Activated T-helper 2 cell treated with anti-CD3 and anti-CD28 coated beads, Interferon-gamma antibody, Interleukin-2, Interleukin-4, amounts not matched to agents 10 μg/mL and 5 μg/mL and 100 μg/mL, durations not matched to agents 14 hours and 24 hours and 36 hours (primary cell): ENCODE measurements around the gene CASP10. TPM values are rescaled to one million over a fixed set of nuclear protein-coding genes. Genes with fewer than 3 reads are reported as not detected.
"Not testable (repeated sequence)": the region's sequence is repeated elsewhere in the genome, so short reads cannot be mapped to it uniquely, and the experiment has no call there.

Experiments used
- DNase-seq: peaks from one replicate; pipeline ENCODE4 v3.0.0; 2021; ENCODE audit warnings: low spot score
- H3K27ac Mint-ChIP-seq: one replicate; pipeline ENCODE4 v1.8.0; 2021; ENCODE audit warnings: mixed read lengths
- H3K27me3 Mint-ChIP-seq: one replicate; pipeline ENCODE4 v1.8.0; 2021; ENCODE audit warnings: low read depth, mixed read lengths
- H3K36me3 Mint-ChIP-seq: one replicate; pipeline ENCODE4 v1.8.0; 2021; ENCODE audit warnings: low read depth, mixed read lengths
- H3K4me1 Mint-ChIP-seq: one replicate; pipeline ENCODE4 v1.8.0; 2021; ENCODE audit warnings: low read depth, mixed read lengths
- H3K4me3 Mint-ChIP-seq: one replicate; pipeline ENCODE4 v1.8.0; 2021; ENCODE audit warnings: low read depth, mild to moderate bottlenecking, moderate library complexity, mixed read lengths
- H3K9me3 Mint-ChIP-seq: one replicate; pipeline ENCODE4 v1.8.0; 2021; ENCODE audit warnings: mixed read lengths
- intact Hi-C: fragments of 100-400 bp; cut with micrococcal nuclease; formaldehyde crosslinking; loops from one replicate; pipeline ENCODE4 v1.15.1; 2023
- total RNA-seq: library from RNA; stranded (reverse); gene quantifications from 2 replicates; pipeline ENCODE4 v1.2.3, GENCODE V29; 2022

The CASP10 gene
- total RNA-seq, 1 donor from 2014 or later: 14.3 TPM

DNA sequence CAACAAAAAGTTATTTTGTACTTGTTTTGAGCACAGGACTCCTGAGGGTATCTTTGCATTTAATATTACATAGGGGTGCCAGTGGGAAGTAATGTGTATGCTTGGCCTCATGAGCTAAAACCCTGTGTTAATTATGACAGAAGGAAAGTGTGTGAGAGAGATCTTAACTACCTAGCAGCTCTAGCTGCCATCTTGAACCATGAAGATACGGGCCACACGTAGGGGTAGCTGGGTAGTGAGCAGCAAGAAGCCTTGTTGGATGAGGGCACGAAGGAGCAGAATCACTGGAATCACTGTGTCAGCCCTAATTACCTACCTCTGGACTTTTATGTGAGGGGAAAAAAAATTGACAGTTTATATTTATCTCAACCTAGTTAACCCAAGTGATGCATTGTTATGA is 15.4 kb upstream of the CASP10 start:
- H3K27me3 Mint-ChIP-seq: peaks cover 4% of the 10 kb centered on the region
- intact Hi-C loops: no loop called here
- H3K4me1 Mint-ChIP-seq: no peaks in the 10 kb centered on the region
- no peak overlapping the region for H3K4me3 Mint-ChIP-seq
- peaks cover 59% of the 10 kb centered on the region for H3K36me3 Mint-ChIP-seq
- no peak overlapping the region for H3K27ac Mint-ChIP-seq
- peaks cover 7% of the 10 kb centered on the region for H3K9me3 Mint-ChIP-seq
- no peak for DNase-seq

DNA sequence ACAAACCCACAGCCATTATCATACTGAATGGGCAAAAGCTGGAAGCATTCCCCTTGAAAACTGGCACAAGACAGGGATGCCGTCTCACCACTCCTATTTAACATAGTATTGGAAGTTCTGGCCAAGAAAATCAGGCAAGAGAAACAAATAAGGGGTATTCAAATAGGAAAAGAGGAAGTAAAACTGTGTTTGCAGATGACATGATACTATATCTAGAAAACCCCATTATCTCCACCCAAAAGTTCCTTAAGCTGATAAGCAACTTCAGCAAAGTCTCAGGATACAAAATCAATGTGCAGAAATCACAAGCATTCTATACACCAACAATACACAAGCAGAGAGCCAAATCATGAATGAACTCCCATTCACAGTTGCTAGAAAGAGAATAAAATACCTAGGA is 14.4 kb upstream of the CASP10 start:
- H3K27ac Mint-ChIP-seq, DNase-seq, intact Hi-C loops, H3K27me3 Mint-ChIP-seq, H3K9me3 Mint-ChIP-seq, H3K4me3 Mint-ChIP-seq, H3K4me1 Mint-ChIP-seq: not testable (repeated sequence)
- peaks cover 50% of the 10 kb centered on the region for H3K36me3 Mint-ChIP-seq

DNA sequence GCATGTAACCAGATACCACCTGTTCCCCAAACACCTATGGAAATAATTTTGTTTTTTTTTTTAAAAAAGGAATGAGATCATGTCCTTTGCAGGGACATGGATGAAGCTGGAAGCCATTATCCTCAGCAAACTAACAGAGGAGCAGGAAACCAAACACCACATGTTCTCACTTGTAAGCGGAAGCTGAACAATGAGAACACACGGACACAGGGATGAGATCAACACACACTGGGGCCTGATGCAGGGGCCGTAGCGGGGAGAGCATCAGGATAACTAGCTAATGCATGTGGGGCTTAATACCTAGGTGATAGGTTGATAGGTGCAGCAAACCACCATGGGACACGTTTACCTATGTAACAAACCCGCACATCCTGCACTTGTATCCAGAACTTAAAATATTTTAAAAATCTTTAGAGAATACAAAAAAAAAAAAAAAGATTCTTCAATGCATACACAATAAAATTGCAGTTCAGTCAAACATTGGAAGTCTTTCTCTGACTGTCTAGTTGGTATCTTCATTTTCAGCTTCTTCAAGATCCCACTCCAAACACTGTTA is 11.6 kb upstream of the CASP10 start:
- intact Hi-C loops: no loop called here
- peaks cover 26% of the 10 kb centered on the region for H3K36me3 Mint-ChIP-seq

DNA sequence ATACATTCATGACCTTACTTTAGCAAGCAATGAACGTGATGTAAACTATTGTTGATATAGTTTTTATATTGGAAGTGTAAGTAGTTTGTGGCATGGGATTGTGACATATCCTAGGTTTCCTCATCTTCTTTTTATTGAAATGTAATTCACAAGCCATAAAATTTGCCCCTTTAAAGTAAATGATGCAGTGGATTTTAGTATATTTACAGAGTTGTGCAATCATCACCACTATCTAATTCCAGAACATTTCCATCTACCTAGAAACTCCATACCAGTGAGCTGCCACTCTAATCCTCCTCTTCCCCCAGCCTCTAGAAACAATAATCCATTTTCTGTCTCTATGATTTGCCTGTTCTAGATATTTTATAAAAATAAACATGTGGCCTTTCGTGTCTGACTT is 10.7 kb upstream of the CASP10 start:
- no peak for DNase-seq
- Mint-ChIP-seq H3K4me1 (peaks cover 8% of the 10 kb centered on the region), H3K4me3 (no peak overlapping the region), H3K36me3 (peaks cover 17% of the 10 kb centered on the region), H3K9me3 (peaks cover 7% of the 10 kb centered on the region), H3K27ac (no peak overlapping the region), H3K27me3 (peaks cover 4% of the 10 kb centered on the region)
- intact Hi-C loops: no loop called here

More for the DNA sequence above, 11.6 kb upstream of the CASP10 start:
- no peak overlapping the region for H3K27ac Mint-ChIP-seq
- peaks cover 7% of the 10 kb centered on the region for H3K4me1 Mint-ChIP-seq
- no peak for DNase-seq
- H3K9me3 Mint-ChIP-seq: peaks cover 7% of the 10 kb centered on the region
- H3K4me3 Mint-ChIP-seq: no peak overlapping the region
- peaks cover 4% of the 10 kb centered on the region for H3K27me3 Mint-ChIP-seq

DNA sequence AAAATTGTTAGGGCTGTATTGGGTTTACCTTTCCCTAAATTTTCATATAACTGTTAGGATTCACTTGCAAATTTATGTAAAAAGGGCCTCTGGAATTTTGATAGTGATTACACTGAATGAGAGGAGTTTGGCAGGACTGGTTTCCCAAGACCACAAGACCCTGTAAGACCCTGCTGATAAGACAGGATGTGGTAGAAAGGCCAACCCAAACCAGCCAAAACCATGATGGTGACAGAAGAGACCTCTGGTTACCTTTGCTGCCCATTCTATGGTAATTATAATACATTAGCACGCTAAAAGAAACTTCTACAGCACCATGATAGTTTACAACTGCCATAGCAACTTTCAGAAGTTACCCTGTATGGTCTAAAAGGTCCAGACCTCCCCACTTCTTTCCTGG is 8.3 kb upstream of the CASP10 start:
- DNase-seq: no peak
- peaks cover 12% of the 10 kb centered on the region for H3K4me1 Mint-ChIP-seq
- intact Hi-C loops: no loop called here
- no peak overlapping the region for H3K4me3 Mint-ChIP-seq
- peaks cover 2% of the 10 kb centered on the region for H3K27me3 Mint-ChIP-seq
- H3K9me3 Mint-ChIP-seq: no peaks in the 10 kb centered on the region
- H3K36me3 Mint-ChIP-seq: no peaks in the 10 kb centered on the region
- H3K27ac Mint-ChIP-seq: no peak overlapping the region

DNA sequence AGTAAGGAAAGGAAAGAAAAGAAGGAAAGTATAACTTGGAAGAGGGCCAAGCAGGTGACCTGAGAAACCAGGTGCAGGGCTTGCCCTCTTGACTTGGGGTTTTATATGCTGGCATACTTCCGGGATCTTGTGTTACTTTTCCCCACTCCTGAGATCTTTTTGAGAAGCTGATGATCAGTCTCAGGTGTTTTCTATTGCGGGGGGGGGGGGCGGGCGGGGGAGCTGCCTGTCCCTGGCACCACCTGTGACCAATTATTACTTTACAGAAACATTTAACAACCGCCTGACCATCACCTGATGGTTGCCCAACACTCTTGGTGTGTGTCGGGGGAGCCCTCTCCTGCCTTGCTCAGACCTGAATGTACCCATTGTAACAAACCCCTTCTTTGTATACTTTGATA is 6.9 kb upstream of the CASP10 start:
- Mint-ChIP-seq H3K4me3 (no peak overlapping the region), H3K4me1 (peaks cover 17% of the 10 kb centered on the region), H3K36me3 (no peaks in the 10 kb centered on the region), H3K9me3 (no peaks in the 10 kb centered on the region), H3K27me3 (no peaks in the 10 kb centered on the region), H3K27ac (no peak overlapping the region)
- no peak for DNase-seq
- intact Hi-C loops: no loop called here

DNA sequence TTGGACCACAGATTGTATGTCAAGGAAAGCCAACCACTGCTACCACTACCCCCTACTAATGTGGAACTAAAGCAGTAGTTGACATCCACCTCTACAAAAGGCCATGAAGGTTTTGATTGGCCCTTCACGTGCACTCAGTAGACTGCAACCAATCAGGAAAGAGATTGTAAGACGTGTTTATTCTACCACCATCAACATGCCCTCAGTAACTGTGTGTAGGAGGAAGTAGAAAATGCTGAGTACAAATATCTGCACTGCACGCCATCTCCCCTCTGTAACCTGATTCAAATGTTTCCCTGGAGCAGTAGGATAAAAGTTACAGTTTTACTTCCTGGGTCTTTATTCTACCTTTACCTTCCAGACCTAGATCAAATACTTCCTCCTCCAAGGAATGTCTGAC is 2.9 kb upstream of the CASP10 start:
- intact Hi-C loops: loop anchor here (5.0 to 10.0 kb wide), 3 partner anchors 272 to 595 kb away; partner anchors contain the start of genes AOX1, STRADB and TRAK2
- no peak overlapping the region for H3K27ac Mint-ChIP-seq
- DNase-seq: no peak
- H3K4me3 Mint-ChIP-seq: no peak overlapping the region
- H3K9me3 Mint-ChIP-seq: no peaks in the 10 kb centered on the region
- no peaks in the 10 kb centered on the region for H3K27me3 Mint-ChIP-seq
- peaks cover 9% of the 10 kb centered on the region for H3K36me3 Mint-ChIP-seq
- peaks cover 27% of the 10 kb centered on the region for H3K4me1 Mint-ChIP-seq

DNA sequence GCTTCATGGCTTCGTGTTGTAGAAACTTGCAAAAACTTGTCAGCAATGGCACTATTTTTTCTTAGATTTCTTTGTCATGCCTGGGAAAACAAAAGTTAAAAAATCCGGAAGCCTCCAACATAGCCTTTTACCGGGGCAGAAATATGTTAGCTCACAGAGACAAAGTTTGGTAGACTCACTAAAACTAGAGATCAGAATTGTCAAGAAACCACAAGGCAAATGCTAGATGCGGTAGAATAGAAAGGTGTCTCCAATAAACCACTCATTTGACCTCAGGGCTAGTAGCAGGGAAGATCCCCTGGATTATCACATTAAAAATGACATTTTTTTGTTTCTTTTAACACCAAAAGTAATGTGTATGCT is 405 bp downstream of the CASP10 start:
- Mint-ChIP-seq H3K27me3 (no peaks in the 10 kb centered on the region), H3K4me1 (peaks cover 45% of the 10 kb centered on the region), H3K4me3 (peak overlapping the region; percentile 96), H3K27ac (peak overlapping the region; percentile 90), H3K9me3 (peaks cover 1% of the 10 kb centered on the region), H3K36me3 (peaks cover 35% of the 10 kb centered on the region)
- intact Hi-C loops: loop anchor here (1.0 to 10.0 kb wide), 8 partner anchors 11 to 599 kb away; partner anchors contain the start of genes AOX1, CFLAR, STRADB and TRAK2
- DNase-seq: no peak

DNA sequence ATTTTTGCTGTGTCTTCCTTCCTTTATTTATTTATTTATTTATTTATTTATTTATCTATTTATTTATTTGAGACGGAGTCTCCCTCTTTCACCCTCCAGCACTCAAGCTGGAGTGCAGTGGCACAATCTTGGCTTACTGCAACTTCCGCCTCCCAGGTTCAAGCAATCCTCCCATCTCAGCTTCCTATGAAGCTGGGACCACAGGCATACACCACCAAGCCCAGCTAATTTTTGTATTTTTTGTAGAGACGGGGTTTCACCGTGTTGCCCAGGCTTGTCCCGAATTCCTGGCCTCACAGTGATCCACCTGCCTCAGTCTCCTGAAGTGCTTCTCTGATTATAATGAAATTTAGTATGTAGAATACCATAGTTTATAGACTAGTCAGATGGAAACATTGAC is 894 bp downstream of the CASP10 start:
- peak overlapping the region; percentile 93 for H3K27ac Mint-ChIP-seq
- intact Hi-C loops: loop anchor here (1.0 to 10.0 kb wide), 8 partner anchors 10 to 599 kb away; partner anchors contain the start of genes AOX1, CFLAR, STRADB and TRAK2
- H3K27me3 Mint-ChIP-seq, H3K9me3 Mint-ChIP-seq, DNase-seq: not testable (repeated sequence)
- H3K4me1 Mint-ChIP-seq: peaks cover 48% of the 10 kb centered on the region
- H3K4me3 Mint-ChIP-seq: peak overlapping the region; percentile 96
- peaks cover 40% of the 10 kb centered on the region for H3K36me3 Mint-ChIP-seq

DNA sequence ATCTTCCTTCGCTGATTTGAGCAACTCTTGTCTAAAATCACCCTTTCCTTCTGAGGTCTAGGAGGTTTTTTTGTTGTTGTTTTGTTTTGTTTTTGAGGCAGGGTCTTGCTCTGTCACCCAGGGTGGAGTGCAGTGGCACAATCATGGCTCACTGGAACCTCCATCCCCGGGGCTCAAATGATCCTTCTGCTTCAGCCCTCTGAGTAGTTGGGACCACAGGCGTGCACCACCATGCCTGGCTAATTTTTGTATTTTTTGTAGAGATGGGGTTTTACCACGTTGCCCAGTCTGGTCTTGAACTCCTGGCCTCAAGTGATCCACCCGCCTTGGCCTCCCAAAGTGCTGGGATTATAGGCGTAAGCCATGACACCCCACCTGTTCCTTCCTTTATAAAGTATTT is 1.3 kb downstream of the CASP10 start:
- DNase-seq, H3K9me3 Mint-ChIP-seq, H3K27me3 Mint-ChIP-seq: not testable (repeated sequence)
- intact Hi-C loops: loop anchor here (5.0 to 10.0 kb wide), 3 partner anchors 268 to 599 kb away; partner anchors contain the start of genes AOX1, STRADB and TRAK2
- Mint-ChIP-seq H3K4me1 (peaks cover 48% of the 10 kb centered on the region), H3K4me3 (peak overlapping the region; percentile 96), H3K36me3 (peaks cover 44% of the 10 kb centered on the region), H3K27ac (peak overlapping the region; percentile 93)

DNA sequence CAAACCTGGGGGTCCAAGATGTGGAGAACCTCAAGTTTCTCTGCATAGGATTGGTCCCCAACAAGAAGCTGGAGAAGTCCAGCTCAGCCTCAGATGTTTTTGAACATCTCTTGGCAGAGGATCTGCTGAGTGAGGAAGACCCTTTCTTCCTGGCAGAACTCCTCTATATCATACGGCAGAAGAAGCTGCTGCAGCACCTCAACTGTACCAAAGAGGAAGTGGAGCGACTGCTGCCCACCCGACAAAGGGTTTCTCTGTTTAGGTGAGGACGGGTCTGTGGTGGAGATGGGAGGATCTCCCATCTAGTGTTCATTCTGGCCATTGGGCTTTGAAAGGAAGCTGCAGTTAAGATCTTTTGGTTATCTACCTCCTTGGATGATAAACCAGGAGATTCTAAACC is 2.9 kb downstream of the CASP10 start:
- Mint-ChIP-seq H3K9me3 (peaks cover 4% of the 10 kb centered on the region), H3K27me3 (no peaks in the 10 kb centered on the region), H3K36me3 (peaks cover 57% of the 10 kb centered on the region), H3K4me1 (peaks cover 47% of the 10 kb centered on the region), H3K27ac (peak overlapping the region; percentile 93), H3K4me3 (peak overlapping the region; percentile 96)
- intact Hi-C loops: loop anchor here (10.0 kb wide), 1 partner anchor 601 kb away; the partner anchor contains the start of gene AOX1
- no peak for DNase-seq

DNA sequence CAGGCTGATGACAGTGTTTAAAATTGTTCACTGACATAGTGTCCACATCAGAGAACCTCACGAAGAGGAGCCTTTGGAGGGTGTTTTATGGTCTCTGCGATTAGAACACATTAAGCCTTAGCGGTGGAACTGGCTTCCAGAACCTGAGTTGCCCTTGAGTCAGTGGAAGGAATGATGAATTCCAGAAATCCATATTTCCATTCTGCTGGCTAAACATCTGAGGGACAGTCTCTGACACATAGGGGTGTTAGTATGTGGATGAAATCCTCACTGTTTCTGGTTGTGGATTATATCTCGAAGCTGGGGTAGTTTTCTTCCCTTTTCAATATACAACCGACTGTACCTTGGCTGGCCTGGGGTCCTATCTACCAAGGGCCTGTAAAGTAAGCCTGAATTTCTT is 4.0 kb downstream of the CASP10 start:
- intact Hi-C loops: loop anchor here (10.0 kb wide), 1 partner anchor 602 kb away; the partner anchor contains the start of gene AOX1
- peak overlapping the region; percentile 23 for H3K4me3 Mint-ChIP-seq
- H3K27ac Mint-ChIP-seq: no peak overlapping the region
- H3K36me3 Mint-ChIP-seq: peaks cover 67% of the 10 kb centered on the region
- H3K4me1 Mint-ChIP-seq: peaks cover 55% of the 10 kb centered on the region
- H3K9me3 Mint-ChIP-seq: peaks cover 4% of the 10 kb centered on the region
- H3K27me3 Mint-ChIP-seq: no peaks in the 10 kb centered on the region
- DNase-seq: no peak

DNA sequence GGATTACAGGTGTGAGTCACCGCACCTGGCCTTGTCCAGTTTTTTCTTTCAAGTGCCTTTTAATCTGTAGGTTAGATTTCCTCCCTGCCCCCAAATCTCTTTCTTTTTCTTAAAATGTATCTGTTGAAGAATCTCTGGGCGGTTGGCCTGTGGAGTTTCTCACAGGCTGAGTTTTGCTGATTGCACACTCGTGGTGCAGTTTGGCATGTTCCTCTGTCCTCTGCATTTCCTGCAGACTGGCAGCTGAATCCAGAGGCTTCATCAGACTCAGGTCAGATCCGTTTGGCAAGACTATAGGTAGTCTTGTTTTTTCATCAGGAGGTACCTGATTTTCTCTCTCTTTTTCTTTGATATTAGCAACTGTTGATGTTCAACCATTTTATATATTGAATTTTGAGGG is 5.5 kb downstream of the CASP10 start:
- no peak overlapping the region for H3K4me3 Mint-ChIP-seq
- H3K27ac Mint-ChIP-seq: no peak overlapping the region
- intact Hi-C loops: loop anchor here (10.0 kb wide), 1 partner anchor 604 kb away; the partner anchor contains the start of gene AOX1
- peaks cover 59% of the 10 kb centered on the region for H3K4me1 Mint-ChIP-seq
- H3K36me3 Mint-ChIP-seq: peaks cover 75% of the 10 kb centered on the region
- H3K9me3 Mint-ChIP-seq: peaks cover 4% of the 10 kb centered on the region
- DNase-seq: no peak
- H3K27me3 Mint-ChIP-seq: no peaks in the 10 kb centered on the region
